Lower lobe of right lung (tissue), 2 donors: ENCODE measurements around the gene ZIC3. TPM values are rescaled to one million over a fixed set of nuclear protein-coding genes. Genes with fewer than 3 reads are reported as not detected.

Source experiments
- ATAC-seq, 2 donors: fragments of 200-7000 bp; cut with Tn5 transposase; one replicate each; pipeline ENCODE4 v1.9.1; 2020 to 2022; ENCODE audit warnings: mild to moderate bottlenecking in 2 of 2, moderate library complexity in 2 of 2
- DNase-seq: peaks from one replicate; pipeline ENCODE4 v3.0.0-alpha.2; 2020
- H3K27ac ChIP-seq: fragments of 200-600 bp; one replicate; pipeline ENCODE4 v1.8.0; 2022
- H3K27me3 ChIP-seq: fragments of 200-600 bp; one replicate; pipeline ENCODE4 v1.8.0; 2022; ENCODE audit warnings: low read depth
- H3K36me3 ChIP-seq: fragments of 200-600 bp; one replicate; pipeline ENCODE4 v1.8.0; 2022; ENCODE audit warnings: mild to moderate bottlenecking
- H3K4me1 ChIP-seq: fragments of 200-600 bp; one replicate; pipeline ENCODE4 v1.8.0; 2022
- H3K4me3 ChIP-seq: fragments of 200-600 bp; one replicate; pipeline ENCODE4 v1.8.0; 2022; ENCODE audit warnings: mild to moderate bottlenecking
- H3K9me3 ChIP-seq: fragments of 200-600 bp; one replicate; pipeline ENCODE4 v1.8.0; 2022
- CTCF ChIP-seq: fragments of 200-600 bp; IDR thresholded peaks from one replicate; pipeline ENCODE4 v1.8.0; 2022; ENCODE audit warnings: antibody characterized with exemption, mild to moderate bottlenecking
- intact Hi-C: fragments of 100-400 bp; cut with DNase I; formaldehyde crosslinking; loops from one replicate; pipeline ENCODE4 v1.11.0; 2022
- total RNA-seq: library from RNA; stranded (reverse); fragmentation: NEBNext Ultra II Directional; extraction: Animal tissue kit (Norgen Biotek cat#: 25700); gene quantifications from one replicate; pipeline ENCODE4 v1.2.1, GENCODE V29; 2021
- donor health status: DM: no; HTN: yes; CAD: no; lungs with severe emphysema.

The ZIC3 gene
- total RNA-seq, 1 donor from 2014 or later = not detected

- no peak for TF ChIP-seq CTCF
- DNase-seq = no peak
- H3K27me3 ChIP-seq = peaks cover 35% of the 10 kb centered on the region
Measured at GRCh38 chrX:137563681-137564651, 2.0 kb upstream of the ZIC3 start.

GRCh38 chrX:137565318-137565904, 516 bp upstream of the ZIC3 start:
- no peak for TF ChIP-seq CTCF
- Histone ChIP-seq H3K27me3 (peaks cover 47% of the 10 kb centered on the region), H3K4me3 (peak overlapping the region; percentile 55), H3K9me3 (no peaks in the 10 kb centered on the region), H3K4me1 (peaks cover 9% of the 10 kb centered on the region), H3K36me3 (no peaks in the 10 kb centered on the region), H3K27ac (no peak overlapping the region)
- intact Hi-C loops = no loop called here
- ATAC-seq = peak in 1 of 2 donors; percentile 26
- no peak for DNase-seq

More at GRCh38 chrX:137563681-137564651, 2.0 kb upstream of the ZIC3 start:
- no peak overlapping the region for H3K4me3 ChIP-seq
- H3K9me3 ChIP-seq = no peaks in the 10 kb centered on the region
- H3K36me3 ChIP-seq = no peaks in the 10 kb centered on the region
- ATAC-seq = no peak
- H3K4me1 ChIP-seq = peaks cover 9% of the 10 kb centered on the region
- intact Hi-C loops = no loop called here
- no peak overlapping the region for H3K27ac ChIP-seq

- Histone ChIP-seq H3K36me3 (no peaks in the 10 kb centered on the region), H3K4me3 (peak overlapping the region; percentile 25), H3K27ac (no peak overlapping the region), H3K4me1 (peaks cover 9% of the 10 kb centered on the region), H3K27me3 (peaks cover 57% of the 10 kb centered on the region), H3K9me3 (no peaks in the 10 kb centered on the region)
- TF ChIP-seq CTCF = no peak
- DNase-seq (no peak), ATAC-seq (peak in 1 of 2 donors; percentile 20)
- intact Hi-C loops = no loop called here
Measured at GRCh38 chrX:137566746-137567679, 1.1 kb downstream of the ZIC3 start.

- DNase-seq = no peak
Measured at GRCh38 chrX:137567682-137568232, 1.8 kb downstream of the ZIC3 start.

More at GRCh38 chrX:137567682-137568232, 1.8 kb downstream of the ZIC3 start:
- intact Hi-C loops = no loop called here
- no peaks in the 10 kb centered on the region for H3K9me3 ChIP-seq
- peaks cover 58% of the 10 kb centered on the region for H3K27me3 ChIP-seq
- H3K36me3 ChIP-seq = no peaks in the 10 kb centered on the region
- H3K4me3 ChIP-seq = no peak overlapping the region
- no peak for ATAC-seq
- H3K27ac ChIP-seq = no peak overlapping the region
- H3K4me1 ChIP-seq = peaks cover 9% of the 10 kb centered on the region
- TF ChIP-seq CTCF = no peak
